Uterus (tissue), 2 donors: ENCODE measurements around the gene NR2F6.

Experiments
- POLR2A ChIP-seq, 2 donors: fragments of 450-650 bp; IDR thresholded peaks; one replicate each; pipeline ENCODE4 v1.6.1; 2016; ENCODE audit warnings: antibody characterized with exemption in 2 of 2, mild to moderate bottlenecking in 1 of 2, moderate library complexity in 1 of 2
- TF ChIP-seq, protein P1 (sequence below), 4 experiments: fragments of 200-600 bp in 2 of 4; fragments of 450-650 bp in 2 of 4; sonication (generic) in 2 of 4; IDR thresholded peaks; one replicate each; pipeline ENCODE4 v1.5.1; 2016 to 2019; ENCODE audit warnings: antibody characterized with exemption in 4 of 4, mild to moderate bottlenecking in 2 of 4, moderate library complexity in 1 of 4

DNA sequence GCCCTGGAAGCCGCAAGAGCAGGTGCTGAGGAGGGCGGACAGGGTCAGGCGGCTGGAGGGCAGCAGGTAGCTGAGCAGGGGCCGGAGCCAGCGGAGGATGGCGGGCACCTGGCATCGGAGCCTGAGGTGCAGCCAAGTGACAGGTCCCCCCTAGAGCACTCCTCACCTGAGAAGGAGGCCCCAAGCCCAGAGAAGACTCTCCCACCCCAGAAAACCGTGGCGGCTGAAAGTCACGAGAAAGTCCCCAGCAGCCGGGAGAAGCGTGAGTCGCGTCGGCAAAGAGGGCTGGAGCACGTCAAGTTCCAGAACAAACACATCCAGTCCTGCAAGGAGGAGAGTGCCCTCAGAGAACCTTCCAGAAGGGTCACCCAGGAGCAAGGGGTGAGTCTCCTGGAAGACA is 51.1 kb downstream of the NR2F6 start:
- TF ChIP-seq, protein P1, sequence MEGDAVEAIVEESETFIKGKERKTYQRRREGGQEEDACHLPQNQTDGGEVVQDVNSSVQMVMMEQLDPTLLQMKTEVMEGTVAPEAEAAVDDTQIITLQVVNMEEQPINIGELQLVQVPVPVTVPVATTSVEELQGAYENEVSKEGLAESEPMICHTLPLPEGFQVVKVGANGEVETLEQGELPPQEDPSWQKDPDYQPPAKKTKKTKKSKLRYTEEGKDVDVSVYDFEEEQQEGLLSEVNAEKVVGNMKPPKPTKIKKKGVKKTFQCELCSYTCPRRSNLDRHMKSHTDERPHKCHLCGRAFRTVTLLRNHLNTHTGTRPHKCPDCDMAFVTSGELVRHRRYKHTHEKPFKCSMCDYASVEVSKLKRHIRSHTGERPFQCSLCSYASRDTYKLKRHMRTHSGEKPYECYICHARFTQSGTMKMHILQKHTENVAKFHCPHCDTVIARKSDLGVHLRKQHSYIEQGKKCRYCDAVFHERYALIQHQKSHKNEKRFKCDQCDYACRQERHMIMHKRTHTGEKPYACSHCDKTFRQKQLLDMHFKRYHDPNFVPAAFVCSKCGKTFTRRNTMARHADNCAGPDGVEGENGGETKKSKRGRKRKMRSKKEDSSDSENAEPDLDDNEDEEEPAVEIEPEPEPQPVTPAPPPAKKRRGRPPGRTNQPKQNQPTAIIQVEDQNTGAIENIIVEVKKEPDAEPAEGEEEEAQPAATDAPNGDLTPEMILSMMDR (IDR thresholded peaks at IDR 0.05), result no peak
- TF ChIP-seq POLR2A (IDR thresholded peaks at IDR 0.05), result no peak
